Prostate gland (tissue), 2 donors: ENCODE measurements around the gene ANKRD45. TPM values are rescaled to one million over a fixed set of nuclear protein-coding genes. Genes with fewer than 3 reads are reported as not detected.
"Not testable (repeated sequence)": the region's sequence is repeated elsewhere in the genome, so short reads cannot be mapped to it uniquely, and the experiment has no call there.

Source experiments
- DNase-seq: peaks from one replicate; pipeline ENCODE4 v3.0.0-alpha.2; 2019; ENCODE audit warnings: low spot score
- H3K27ac ChIP-seq, 2 donors: fragments of 200-600 bp; sonication (generic); 2 replicates each; pipeline ENCODE4 v1.5.1; 2017 to 2019
- H3K27me3 ChIP-seq: fragments of 200-600 bp; sonication (generic); replicated peaks from 2 replicates; pipeline ENCODE4 v1.5.1; 2019; ENCODE audit not compliant: insufficient read depth
- H3K36me3 ChIP-seq, 2 donors: fragments of 200-600 bp; sonication (generic); 1 replicate in 1 of 2; 2 replicates in 1 of 2; pipeline versions ENCODE4 v1.5.1 to v1.8.1; 2017 to 2019
- H3K4me1 ChIP-seq: fragments of 200-600 bp; sonication (generic); replicated peaks from 2 replicates; pipeline ENCODE4 v1.5.1; 2019
- H3K4me3 ChIP-seq, 2 donors: fragments of 200-600 bp; sonication (generic); 2 replicates each; pipeline ENCODE4 v1.5.1; 2017 to 2019
- H3K9me3 ChIP-seq: fragments of 200-600 bp; sonication (generic); 2 replicates; pipeline ENCODE4 v1.5.1; 2017
- CTCF ChIP-seq, 4 experiments: fragments of 200-600 bp in 2 of 4; fragments of 450-650 bp in 2 of 4; sonication (generic) in 2 of 4; IDR thresholded peaks; 1 replicate in 3 of 4; 2 replicates in 1 of 4; pipeline ENCODE4 v1.5.1; 2016 to 2019; ENCODE audit warnings: antibody characterized with exemption in 4 of 4, mild to moderate bottlenecking in 2 of 4, moderate library complexity in 2 of 4
- POLR2A ChIP-seq: fragments of 450-650 bp; IDR thresholded peaks from one replicate; pipeline ENCODE4 v1.6.1; 2016; ENCODE audit warnings: antibody characterized with exemption, mild to moderate bottlenecking
- POLR2AphosphoS5 ChIP-seq: sonication (generic); formaldehyde crosslinking; IDR thresholded peaks from one replicate; pipeline ENCODE4 v1.6.1; 2017; ENCODE audit warnings: antibody characterized with exemption
- whole genome bisulfite sequencing: methylation state at CpG from one replicate; pipeline ENCODE4 v1.1.5; 2018; 5-methylcytosine and 5-hydroxymethylcytosine counted together
- intact Hi-C: fragments of 100-400 bp; cut with DNase I; formaldehyde crosslinking; loops from one replicate; pipeline ENCODE4 v1.14.2; 2022
- total RNA-seq, 2 donors: library from RNA; depleted of rRNA; stranded (reverse); fragments of >200 nt; gene quantifications; one replicate each; pipeline ENCODE4 v1.1.0, GENCODE V29; 2016

The ANKRD45 gene
- total RNA-seq, 2 donors from 2014 or later: 2.3 TPM; not detected in 1

DNA sequence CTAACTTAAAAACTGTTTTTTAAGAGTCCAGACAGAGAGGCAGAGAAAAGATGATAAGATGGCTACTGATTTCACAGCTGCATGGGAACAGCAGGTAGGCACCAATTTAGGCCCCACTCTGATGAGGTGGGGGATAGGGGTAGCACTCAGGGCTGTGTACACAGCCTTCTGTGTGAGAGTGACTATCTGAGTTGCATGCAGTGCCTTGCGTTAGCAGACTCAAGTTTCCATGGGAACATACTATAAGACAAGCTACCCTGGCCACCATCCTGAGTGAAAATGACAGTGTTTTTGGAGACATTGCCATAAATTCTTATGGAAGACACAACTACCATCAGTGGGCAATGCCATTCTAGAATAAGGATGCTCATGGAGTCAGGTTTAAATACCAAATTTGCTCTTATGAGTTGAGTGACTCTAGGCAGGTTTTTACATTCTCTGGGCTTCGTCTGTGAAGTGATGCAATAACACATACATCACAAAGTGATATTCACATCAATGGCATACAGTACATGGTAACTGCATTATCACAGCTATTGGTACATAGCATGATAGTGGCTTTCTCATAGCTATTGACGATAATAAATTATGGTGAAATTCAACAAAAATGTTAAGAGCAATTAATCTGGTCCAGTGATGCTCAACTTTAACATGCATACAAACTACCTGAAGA lies 97.3 kb downstream of the ANKRD45 start:
- no peak for DNase-seq
- H3K4me3 ChIP-seq: no peak overlapping the region
- intact Hi-C loops: no loop called here
- 83% methylated on average over 3 of the region's 3 CpGs for WGBS
- TF ChIP-seq POLR2A (no peak), CTCF (IDR thresholded peaks at IDR 0.05) (no peak), POLR2AphosphoS5 (no peak)
- no peaks in the 10 kb centered on the region for H3K36me3 ChIP-seq
- H3K9me3 ChIP-seq: no peaks in the 10 kb centered on the region
- no peaks in the 10 kb centered on the region for H3K4me1 ChIP-seq
- no peaks in the 10 kb centered on the region for H3K27me3 ChIP-seq
- no peak overlapping the region for H3K27ac ChIP-seq

DNA sequence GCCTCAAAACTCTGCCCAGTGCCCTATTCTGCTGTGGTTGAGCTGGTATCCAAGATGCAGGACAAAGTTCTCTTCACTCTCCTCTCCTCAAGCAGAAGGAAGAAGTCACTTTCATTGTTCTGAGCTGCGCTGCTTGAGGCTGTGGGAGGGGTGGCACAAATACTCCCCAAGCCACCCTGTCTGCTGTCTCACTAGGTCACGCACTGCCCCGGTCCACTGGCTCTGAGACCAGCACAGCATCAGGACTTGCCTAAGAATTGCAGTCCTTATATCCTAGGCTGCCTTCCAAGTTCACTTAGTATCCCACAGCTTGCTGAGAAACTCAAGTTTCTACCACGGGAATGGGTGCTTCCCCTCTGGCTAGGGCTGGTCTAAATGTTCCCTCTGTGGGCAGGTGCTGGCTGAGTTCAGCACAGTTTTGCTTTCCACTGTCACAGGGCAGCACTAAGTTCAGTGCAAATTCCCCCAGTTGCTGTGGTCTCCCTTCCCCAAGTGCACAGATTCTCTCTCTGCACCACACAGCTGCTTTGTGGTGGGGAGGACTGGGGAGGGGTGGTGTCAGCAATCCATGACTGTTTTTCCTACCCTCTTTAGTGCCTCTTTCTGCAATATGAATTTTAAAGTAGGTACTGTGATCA lies 99.2 kb downstream of the ANKRD45 start:
- WGBS: 81% methylated on average over 4 of the region's 4 CpGs
- intact Hi-C loops: no loop called here
- Histone ChIP-seq H3K4me3 (no peak overlapping the region), H3K36me3 (no peaks in the 10 kb centered on the region), H3K4me1 (no peaks in the 10 kb centered on the region), H3K27ac (no peak overlapping the region), H3K9me3 (no peaks in the 10 kb centered on the region), H3K27me3 (no peaks in the 10 kb centered on the region)
- DNase-seq: no peak
- no peak for TF ChIP-seq POLR2A
- TF ChIP-seq POLR2AphosphoS5: no peak
- no peak for TF ChIP-seq CTCF (IDR thresholded peaks at IDR 0.05)

- H3K36me3 ChIP-seq: no peaks in the 10 kb centered on the region
- no peak overlapping the region for H3K27ac ChIP-seq
- H3K4me1 ChIP-seq: no peaks in the 10 kb centered on the region
- H3K9me3 ChIP-seq: no peaks in the 10 kb centered on the region
- H3K4me3 ChIP-seq: no peak overlapping the region
- no peaks in the 10 kb centered on the region for H3K27me3 ChIP-seq
- DNase-seq: no peak
- TF ChIP-seq POLR2AphosphoS5: no peak
- no peak for TF ChIP-seq POLR2A
- TF ChIP-seq CTCF (IDR thresholded peaks at IDR 0.05): no peak
- 76% methylated on average over 1 of the region's 1 CpG for WGBS
- intact Hi-C loops: no loop called here
Observed at GRCh38 chr1:173568483-173568882, 101.2 kb downstream of the ANKRD45 start.

DNA sequence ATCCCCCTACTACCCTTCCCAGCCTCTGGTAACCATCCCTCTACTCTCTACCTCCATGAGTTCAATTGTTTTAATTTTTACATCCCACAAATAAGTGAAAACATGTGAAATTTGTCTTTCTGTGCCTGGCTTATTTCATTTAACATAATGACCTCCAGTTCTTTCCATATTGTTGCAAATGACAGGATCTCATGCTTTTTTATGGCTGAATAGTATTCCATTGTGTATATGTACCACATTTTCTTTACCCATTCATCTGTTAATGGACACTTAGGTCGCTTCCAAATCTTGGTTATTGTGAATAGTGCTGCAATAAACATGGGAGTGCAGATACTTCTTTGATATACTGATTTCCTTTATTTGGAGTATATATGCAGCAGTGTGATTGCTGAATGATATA lies 105.8 kb downstream of the ANKRD45 start:
- H3K4me3 ChIP-seq, H3K27me3 ChIP-seq, H3K9me3 ChIP-seq, DNase-seq, H3K27ac ChIP-seq, H3K36me3 ChIP-seq, H3K4me1 ChIP-seq, intact Hi-C loops: not testable (repeated sequence)
- WGBS: 90% methylated on average over 1 of the region's 1 CpG

DNA sequence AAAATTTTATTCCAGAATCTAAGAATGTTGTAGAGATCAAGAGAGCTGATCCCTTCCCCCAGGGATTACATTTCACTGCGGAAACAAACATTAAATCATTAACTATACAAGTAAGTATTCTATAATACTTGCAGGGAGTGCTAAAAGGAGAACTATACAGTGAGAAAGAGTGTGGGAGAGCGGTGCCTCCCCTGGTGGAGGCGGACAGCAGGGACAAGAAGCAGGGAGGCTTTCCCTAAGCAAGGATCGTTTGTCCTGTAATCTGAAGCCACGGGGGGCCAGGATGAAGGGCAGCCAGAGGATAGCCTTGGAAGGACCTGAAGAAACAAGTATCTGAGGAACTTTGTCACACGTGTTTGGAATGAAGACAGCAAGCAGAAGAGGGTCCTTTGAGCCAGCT lies 106.8 kb downstream of the ANKRD45 start:
- no peak for DNase-seq
- Histone ChIP-seq H3K27ac (no peak overlapping the region), H3K9me3 (no peaks in the 10 kb centered on the region), H3K36me3 (no peaks in the 10 kb centered on the region), H3K4me1 (no peaks in the 10 kb centered on the region), H3K27me3 (no peaks in the 10 kb centered on the region), H3K4me3 (no peak overlapping the region)
- TF ChIP-seq CTCF (IDR thresholded peaks at IDR 0.05) (no peak), POLR2A (no peak)
- 59% methylated on average over 6 of the region's 6 CpGs for whole genome bisulfite sequencing
- intact Hi-C loops: no loop called here
